T-helper 1 cell treated with Interleukin-12 subunit alpha and Interleukin-12 subunit beta and Interleukin-4 antibody, amounts not matched to agents 30 ng/mL and 1 ng/mL, for 36 hours (primary cell): ENCODE data around the gene DDX39B. TPM values are rescaled to one million over a fixed set of nuclear protein-coding genes. Genes with fewer than 3 reads are reported as not detected.
"Not testable (repeated sequence)": the region's sequence is repeated elsewhere in the genome, so short reads cannot be mapped to it uniquely, and the experiment has no call there.

Experiments
- intact Hi-C: fragments of 100-400 bp; cut with micrococcal nuclease; formaldehyde crosslinking; loops from one replicate; pipeline ENCODE4 v1.15.1; 2024
- total RNA-seq: library from RNA; stranded (reverse); gene quantifications from 2 replicates; pipeline ENCODE4 v1.2.3, GENCODE V29; 2022

DDX39B gene
- total RNA-seq, 1 donor from 2014 or later = 431 TPM

DNA sequence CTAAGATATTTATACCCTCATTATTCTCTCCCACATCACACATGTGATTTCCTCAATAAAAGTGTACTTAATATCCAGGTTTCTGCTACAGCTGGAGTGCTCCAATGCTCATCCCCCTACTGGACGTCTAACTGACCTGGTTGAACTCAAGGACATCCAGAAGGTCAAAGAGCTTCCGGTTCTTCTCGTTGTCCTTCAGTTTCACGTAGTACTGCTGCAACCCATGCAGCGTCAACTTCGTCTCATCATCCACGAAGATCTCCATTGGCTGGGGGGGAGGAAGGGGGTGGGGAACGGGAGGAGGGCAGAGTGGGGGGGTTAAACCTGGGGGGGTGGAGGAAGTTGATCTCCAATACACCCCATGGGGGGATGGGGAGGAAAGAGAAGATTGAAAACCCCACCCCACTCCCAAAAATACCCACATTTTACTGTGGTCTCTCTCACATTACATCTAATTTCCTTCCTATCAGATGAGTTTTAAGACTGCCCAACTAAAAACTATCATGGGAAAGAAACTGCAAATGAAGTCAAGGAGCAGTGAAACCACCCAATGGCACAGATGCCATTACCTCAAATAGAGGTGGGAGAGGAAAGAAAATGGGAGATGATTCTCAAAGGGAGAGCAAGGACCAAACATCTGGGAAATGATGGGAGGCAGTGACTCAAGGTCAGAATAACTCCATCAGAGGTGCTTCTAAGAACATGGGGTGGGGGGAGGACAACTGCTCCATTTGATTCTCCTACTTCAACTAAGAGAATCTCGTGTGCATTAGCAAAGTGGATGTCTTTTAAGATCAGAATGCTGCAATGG is 9.0 kb downstream of the DDX39B start:
- intact Hi-C loops = no loop called here

DNA sequence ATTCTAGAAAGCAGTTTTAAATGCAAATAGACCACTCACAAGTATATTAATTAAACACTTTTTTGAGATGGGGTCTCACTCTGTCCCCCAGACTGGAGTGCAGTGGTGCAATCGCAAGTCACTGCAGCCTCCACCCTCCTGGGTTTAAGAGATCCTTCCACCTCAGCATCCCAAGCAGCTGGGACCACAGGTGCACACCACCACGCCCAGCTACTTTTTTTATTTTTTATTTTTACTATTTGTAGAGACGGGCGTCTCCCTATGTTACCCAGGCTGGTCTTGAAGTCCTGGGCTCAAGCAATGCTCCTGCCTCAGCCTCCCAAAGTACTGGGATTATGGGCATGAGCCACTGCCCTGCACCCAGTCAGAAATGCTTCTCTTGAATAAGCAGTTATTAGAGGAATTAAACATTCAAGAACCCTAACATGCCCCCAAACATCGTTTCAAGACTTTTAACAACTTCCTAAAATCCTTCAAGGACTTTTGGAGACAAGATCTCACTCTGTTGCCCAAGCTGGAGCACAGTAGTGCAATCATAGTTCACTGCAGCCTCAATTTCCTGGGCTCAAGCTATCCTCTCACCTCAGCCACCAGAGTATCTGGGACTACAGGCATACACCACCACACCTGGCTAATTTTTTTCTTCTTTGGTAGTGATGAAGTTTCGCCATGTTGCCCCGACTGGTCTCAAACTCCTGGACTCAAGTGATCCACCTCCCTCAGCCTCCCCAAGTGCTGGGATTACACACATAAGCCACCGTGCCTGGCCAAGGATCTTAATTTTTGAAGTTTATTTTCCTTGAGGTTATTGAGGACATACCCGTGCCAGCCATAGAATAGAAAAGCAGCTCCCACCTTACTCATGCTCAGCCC is 9.8 kb downstream of the DDX39B start:
- intact Hi-C loops = no loop called here

DNA sequence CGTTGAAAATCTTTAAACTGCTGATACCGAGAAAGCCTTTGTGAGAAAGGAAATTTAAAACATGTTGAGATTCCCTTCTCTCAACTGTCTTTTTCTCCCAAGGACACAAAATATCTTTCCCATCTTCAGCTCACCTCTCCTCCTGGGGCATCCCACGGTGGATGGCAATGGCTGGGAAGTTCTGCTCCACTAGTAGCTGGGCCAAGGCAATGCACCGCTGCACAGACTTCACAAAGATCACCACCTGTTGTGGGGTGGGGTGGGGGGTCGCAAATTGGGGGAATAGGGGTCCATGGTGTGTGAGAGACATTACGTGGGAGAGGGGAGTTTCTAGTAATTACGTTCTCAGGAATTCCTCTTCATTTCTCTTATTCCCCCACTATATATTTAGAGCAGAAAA is 10.6 kb downstream of the DDX39B start:
- intact Hi-C loops = no loop called here

DNA sequence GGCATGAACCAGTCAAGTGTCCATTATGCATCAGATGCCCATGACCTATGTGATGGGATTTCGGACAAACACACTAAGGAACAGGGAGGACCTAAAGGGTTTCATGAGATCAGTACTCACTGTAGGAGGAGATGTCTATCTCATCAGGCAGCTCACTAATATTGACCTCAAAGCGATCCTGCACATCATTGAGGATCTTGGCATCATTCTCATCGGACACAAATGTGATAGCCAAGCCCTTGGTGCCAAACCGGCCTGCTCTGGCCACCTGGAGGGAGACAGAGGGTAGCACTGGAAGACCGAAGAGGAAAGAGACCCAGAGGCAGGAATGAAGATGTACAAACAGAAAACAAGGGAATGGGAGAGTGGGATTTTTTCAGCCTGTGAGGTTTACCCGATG is 11.1 kb downstream of the DDX39B start:
- intact Hi-C loops = no loop called here

DNA sequence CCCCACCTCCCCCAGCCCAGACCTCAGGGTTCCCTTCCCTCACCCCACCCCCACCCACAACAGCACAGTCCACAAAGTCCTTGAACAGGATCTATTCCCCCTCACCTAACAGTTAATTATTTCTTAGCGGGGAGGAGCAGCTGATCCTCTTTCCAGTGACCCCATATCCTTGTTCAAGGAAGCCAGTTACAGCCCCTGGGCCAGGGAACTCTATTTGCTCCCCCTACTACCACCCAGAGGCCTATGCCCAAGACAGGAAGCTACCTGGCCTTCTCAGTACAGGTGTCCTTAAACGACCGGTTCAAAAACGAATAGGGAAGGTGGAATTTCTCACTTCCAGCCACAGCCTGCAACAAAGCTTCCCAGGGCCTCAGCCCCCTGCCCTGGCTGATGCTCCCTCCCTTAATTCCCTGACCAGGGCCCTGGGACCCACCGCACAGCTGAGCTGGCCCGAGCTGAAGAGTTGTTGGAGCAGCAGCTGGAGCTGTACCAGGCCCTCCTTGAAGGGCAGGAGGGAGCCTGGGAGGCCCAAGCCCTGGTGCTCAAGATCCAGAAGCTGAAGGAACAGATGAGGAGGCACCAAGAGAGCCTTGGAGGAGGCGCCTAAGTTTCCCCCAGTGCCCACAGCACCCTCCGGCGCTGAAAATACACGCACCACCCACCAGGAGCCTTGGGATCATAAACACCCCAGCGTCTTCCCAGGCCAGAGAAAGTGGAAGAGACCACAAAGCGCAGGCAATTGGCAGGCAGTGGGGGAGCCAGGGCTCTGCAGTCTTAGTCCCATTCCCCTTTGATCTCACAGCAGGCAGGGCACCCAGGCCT is 12.3 kb downstream of the DDX39B start:
- intact Hi-C loops = no loop called here

DNA sequence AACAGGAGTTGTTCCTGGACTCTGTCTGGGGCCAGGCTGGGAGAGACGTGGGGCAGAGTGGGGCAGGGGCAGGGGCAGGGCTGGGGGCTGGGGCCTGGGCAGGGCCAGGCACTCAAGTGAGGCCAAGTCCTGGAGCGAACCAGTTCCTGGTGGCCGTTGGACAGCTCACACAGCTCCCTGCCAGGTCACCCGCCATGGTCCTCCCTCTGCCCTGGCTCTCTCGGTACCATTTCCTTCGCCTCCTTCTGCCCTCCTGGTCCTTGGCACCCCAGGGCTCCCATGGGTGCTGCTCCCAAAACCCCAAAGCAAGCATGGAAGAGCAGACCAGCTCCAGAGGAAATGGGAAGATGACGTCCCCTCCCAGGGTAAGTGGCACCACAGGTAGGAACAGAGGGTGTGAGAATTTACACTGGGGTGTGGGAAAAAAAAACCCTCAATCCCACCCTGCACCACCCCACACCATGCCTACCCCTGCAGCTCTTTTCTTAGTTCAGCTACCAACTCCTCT is 12.9 kb downstream of the DDX39B start, which contains the start of gene MCCD1:
Gene MCCD1 (plus strand): TSS at position 142 of the 508 bp plus-strand sequence. CDS start 53 bp downstream, at position 195.
- intact Hi-C loops = no loop called here

DNA sequence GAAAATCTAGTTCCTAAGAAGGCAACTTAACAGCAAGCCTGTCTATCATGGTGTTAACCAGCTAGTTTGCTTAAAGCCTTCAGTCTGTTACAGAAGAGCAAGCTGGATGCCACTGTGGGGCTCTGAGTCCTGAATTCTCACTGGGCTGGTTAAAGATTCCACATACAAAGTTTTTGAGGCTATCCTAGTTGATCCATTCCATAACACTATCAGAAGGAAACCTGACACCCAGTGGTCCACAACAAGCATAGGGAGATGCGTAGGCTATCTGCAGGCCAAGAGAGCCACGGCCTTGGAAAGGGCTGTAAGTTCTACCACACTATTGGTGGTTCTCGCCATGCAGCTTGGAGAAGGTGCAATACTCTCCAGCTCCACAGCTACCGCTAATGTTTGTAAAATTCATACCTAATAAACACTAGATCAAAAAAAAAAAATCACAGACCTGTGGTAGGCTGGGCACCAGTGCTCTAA is 13.5 kb downstream of the DDX39B start:
- intact Hi-C loops = no loop called here

DNA sequence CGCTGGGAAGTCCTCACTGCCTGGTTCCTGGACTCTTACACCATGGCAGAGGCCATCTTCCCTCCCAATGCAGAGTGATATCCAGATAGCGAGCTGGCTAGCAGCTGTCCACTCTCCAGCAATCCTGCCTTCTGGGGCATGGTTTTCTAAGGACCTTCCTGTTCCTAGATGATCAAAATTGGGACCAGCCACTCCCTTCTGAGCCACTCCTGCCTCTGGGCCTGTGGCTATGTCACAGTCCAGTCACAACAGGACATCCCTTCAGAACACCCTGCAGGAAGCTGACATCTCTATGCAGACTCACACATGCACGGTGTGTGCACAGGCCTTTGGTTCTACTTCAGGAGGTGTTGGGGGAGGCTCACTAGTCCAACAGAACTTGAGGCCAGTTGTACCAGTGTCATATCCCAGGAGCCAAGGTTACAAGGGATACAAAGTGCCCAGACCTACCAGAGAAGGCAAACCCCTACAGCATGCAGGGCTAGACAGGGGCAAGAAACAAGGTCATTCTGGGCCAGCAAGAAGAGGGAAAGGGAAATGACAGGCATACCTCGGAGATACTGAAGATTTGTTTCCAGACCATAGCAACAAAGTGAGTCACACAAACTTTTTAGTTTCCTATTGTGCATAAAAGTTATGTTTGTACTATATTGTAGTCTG is 15.7 kb downstream of the DDX39B start:
- intact Hi-C loops = no loop called here

DNA sequence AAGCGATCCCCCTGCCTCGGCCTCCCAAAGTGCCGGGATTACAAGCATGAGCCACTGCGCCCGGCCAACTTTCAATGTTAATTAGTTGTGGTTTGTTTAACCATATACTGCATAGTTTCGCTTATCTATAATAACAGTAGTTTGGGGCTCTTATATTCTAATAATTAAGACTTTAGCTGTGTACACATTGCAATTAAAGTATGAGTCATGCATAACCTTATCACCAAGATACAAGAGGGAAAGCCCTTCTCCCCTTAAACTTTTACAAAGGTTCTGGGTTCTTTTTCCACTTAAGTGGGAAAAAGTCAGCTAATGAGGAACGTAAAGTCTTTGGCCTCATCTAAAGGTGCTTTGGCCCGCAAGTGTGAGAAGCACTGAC is 16.3 kb downstream of the DDX39B start:
- intact Hi-C loops = no loop called here

DNA sequence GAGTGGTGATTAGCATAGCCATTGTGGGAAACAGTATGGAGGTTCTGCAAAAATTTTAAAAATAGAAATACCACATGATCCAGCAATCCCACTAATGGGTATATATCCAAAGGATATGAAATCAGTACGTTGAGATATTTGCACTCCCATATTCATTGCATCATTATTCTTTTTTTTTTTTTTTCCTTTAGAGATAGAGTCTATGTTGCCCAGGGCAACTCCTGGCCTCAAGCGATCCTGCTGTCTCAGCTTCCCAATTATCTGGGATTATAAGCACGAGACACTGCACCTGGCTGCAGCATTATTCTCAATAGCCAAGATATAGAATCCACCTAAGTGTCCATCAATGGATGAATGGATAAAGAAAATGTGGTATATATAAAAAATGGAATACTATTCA is 20.0 kb downstream of the DDX39B start:
- intact Hi-C loops = no loop called here

DNA sequence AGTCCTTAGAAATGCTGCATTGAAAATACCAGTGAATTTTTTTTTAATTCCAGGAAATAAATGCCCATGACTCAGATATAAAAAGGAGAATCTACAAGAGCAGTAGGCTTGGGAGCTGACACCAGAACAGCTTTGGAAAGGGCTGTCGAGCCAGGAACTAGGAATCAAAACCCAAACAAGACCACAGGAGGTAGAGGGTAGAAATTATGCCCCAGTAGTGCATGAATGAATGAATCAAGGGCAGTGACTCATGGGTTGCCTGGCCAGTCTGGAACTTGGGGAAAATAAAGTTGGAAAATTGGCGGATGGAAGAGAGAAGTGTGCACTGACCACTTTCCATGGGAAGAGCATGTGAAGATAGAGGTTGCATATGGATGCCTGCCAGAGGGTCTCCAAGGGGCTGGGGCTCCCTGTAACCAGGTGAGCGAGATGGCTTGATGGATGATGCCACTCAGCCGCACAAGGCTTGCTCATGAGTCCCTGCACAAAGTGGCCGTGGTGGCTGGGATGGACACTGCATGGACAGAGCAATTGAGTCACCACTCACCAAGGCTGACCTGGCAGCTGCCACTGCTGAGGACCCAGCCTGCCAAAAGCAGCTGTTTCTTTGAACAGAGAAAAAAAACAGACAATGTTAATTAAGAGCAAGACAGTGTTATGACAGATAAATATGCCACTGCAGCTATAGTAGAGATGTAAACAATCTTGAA is 28.2 kb downstream of the DDX39B start:
- intact Hi-C loops = no loop called here

DNA sequence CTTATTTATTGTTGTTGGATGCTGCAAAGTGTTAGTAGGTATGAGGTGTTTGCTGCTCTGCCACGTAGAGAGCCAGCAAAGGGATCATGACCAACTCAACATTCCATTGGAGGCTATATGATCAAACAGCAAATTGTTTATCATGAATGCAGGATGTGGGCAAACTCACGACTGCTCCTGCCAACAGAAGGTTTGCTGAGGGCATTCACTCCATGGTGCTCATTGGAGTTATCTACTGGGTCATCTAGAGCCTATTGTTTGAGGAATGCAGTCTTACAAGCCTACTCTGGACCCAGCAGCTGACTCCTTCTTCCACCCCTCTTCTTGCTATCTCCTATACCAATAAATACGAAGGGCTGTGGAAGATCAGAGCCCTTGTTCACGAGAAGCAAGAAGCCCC is 31.8 kb downstream of the DDX39B start:
- intact Hi-C loops = no loop called here

DNA sequence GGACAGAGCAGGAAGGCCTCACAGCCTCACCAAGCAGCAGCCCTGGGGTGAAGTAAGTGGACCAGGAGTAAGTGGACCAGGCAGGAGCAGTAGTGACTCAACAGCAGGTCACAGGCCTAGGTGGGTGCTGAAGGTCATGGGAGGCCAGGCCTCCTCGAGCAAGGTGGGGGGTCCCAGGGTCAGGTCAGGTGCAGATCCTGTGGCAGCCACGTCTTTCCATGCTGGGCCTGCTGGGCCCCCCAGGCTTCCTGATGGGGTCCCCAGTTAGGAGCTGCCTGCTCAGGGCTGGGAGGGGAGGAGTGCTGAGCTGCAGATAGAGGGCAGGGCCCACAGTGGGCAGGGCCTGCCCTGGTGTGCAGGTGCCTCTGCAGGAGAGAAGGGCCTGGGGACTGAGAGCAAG is 32.8 kb downstream of the DDX39B start:
- intact Hi-C loops = not testable (repeated sequence)

DNA sequence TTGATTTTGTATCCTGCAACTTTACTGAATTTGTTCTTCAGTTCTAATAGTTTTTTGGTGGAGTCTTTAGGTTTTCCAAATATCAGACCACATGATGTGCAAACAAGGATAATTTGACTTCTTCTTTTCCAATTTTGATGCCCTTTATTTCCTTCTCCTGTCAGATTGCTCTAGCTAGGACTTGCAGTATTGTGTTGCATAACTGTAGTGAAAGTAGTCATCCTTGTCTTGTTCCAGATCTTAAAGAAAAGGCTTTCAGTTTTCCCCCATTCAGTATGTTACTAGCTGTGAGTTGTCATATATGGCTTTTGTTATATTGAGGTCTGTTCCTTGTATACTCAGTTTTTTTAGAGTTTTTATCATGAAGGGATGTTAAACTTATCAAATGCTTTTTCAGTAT is 39.2 kb downstream of the DDX39B start:
- intact Hi-C loops = no loop called here

DNA sequence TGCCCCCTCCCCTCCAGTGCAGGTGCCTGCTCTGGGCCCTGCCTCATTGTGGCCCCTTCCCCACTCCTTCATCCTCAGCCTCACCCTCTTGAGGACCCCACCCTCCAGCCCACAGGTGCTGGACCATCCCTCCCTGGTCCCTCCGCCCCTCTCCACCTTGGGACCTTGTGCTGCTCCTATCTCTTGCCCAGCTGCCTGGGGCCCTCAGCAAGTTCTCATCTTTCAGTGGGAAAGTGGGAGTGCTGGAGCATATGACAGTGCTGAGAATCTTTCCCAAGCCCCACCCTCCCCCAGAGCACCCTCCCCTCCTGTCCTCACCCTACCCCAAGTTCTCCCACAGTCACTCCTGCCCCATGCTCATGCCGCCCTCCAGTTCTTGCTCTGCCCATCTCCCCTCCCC is 42.2 kb downstream of the DDX39B start:
- intact Hi-C loops = loop anchor here (5.0 to 10.0 kb wide), 5 partner anchors 153 to 1475 kb away; partner anchors contain the start of genes BAG6, CLIC1, GNL1 and PRR3

DNA sequence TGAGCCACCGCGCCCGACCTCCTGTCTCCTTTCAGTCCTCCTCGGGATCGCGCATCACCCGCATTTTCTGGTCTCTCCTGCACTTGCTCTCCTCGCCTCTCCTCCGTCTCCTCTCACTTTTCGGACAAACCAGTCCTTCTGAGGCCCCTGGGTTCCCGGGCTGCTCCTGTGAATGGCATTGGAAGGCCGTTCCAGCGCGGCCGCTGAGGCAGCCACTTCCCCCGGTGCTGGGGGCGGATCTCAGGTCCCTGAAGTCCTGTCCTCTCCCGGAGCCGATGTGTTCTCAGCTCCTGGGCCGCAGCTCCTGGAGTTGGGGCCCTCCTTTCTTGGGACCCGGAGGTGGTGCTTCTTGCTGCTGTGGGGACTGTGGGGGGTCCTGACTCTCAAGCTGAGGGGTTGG is 43.1 kb downstream of the DDX39B start:
- intact Hi-C loops = loop anchor here (5.0 to 10.0 kb wide), 5 partner anchors 154 to 1476 kb away; partner anchors contain the start of genes BAG6, CLIC1, GNL1 and PRR3

DNA sequence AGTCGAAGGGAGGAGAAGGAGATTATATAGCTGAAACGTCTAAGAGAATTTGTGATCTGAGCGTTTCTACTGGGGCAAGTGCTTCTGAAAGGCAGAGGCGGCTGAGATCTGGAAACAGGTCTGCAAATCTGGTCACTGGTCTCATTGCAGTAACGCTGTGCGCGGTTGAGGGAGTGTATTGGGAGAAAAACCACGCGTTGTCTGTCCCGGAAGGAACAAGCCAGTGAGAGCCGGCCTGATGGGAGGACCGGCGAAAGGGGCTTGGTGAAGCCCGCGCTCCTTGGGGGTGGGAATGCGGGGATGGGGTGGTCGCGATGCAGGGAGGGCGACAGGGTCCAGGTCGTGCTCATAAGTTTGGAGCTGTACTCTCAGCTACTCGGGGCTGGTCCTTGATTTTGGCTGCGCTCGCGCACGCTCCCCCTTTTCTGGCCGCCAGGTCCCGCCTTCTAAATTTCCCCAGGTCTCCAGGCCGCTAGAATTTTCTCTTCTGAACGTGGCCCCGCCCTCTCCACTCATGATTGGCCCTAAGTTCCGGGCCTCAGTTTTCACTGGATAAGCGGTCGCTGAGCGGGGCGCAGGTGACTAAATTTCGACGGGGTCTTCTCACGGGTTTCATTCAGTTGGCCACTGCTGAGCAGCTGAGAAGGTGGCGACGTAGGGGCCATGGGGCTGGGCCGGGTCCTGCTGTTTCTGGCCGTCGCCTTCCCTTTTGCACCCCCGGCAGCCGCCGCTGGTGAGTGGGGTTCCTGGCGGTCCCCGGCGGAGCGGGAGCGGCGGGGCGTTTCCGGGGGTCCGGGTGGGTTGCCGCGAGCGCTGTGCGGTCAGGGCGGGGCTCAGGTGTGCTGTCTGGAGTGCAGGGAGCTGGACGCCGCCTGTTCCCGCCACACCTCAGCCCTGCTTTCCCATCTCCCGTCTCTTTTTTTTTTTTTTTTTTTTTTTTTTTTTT is 44.0 kb downstream of the DDX39B start, which contains the start of gene MICB:
Gene MICB (plus strand): TSS at position 615 of the 946 bp plus-strand sequence. CDS start 49 bp downstream, at position 664.
- intact Hi-C loops = loop anchor here (1.0 to 10.0 kb wide), 9 partner anchors 44 to 1477 kb away; partner anchors contain the start of genes BAG6, CLIC1, DDX39B and GNL1

DNA sequence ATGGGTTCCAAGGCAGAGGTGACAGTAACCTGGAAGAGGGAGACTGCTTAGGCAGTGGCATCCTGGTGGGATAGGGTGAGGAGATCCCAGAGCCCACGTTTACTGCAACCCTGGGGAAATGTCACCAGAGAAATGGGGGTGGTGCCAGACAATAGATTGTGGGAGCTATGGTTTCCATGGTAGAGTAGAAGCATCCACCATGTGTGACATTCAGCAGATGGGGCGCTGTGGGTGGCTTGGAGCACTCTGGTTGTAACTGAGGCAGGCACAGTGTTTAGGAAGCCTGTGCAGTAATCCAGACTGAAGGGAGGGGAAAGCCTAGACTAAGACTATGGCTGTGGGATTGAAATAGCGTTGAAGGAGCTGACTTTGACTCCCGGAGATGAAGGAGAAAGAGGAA is 45.0 kb downstream of the DDX39B start:
- intact Hi-C loops = loop anchor here (1.0 to 10.0 kb wide), 9 partner anchors 45 to 1478 kb away; partner anchors contain the start of genes BAG6, CLIC1, DDX39B and GNL1
